ENCODE results near the gene TMEM176B.

GRCh38 chr7:150848561-150849115 is 48.5 kb upstream of the TMEM176B start:
- no peak for TF ChIP-seq CTCF (IDR thresholded peaks at IDR 0.05)
- no peak for TF ChIP-seq POLR2A (IDR thresholded peaks at IDR 0.05)

Data from lower leg skin (tissue), 3 donors.